ENCODE results near the gene SLC27A2.

DNA sequence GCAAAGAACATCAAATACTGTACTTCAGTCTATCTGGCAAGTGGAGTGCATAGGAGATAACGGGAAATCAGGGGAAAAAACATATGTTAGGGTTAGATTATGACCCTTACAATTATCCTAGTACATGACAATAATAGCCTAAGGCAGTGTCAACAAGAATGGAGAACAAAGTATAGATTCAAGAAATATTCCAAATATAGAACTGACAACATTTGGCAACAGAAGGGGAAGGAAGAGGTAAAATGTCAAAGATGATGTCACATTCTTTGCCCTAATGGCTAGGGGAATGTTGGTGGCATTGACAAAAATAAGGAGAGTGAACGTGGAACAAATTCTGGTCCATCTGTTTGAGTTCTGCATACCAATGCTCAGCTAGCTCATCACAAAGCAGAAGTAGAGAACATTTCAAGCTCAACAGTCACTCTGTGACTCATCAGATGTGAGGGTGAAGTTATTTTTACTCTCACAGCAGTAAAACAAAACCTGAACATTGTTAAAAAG lies 47.4 kb upstream of the SLC27A2 start:
- no peak for TF ChIP-seq EZH2 (IDR thresholded peaks at IDR 0.05; ENCODE audit: low read length, missing control alignments)
- no peak for TF ChIP-seq CTCF (conservative IDR thresholded peaks at IDR 0.05 in 1 of 2, IDR thresholded peaks at IDR 0.05 in 1 of 2; ENCODE audit: low read depth in 1 of 2, low read length in 2 of 2)
